Bone marrow (tissue), 2 donors: Measurements from ENCODE around the gene MYH10.
"Not testable (repeated sequence)": the region's sequence is repeated elsewhere in the genome, so short reads cannot be mapped to it uniquely, and the experiment has no call there.

ENCODE experiments used
- DNase-seq, 2 donors: peaks; one replicate each; lab custom pipeline; 2025; lab: John Stamatoyannopoulos, UW

The MYH10 gene

GRCh38 chr17:8630227-8630801 is at the start of gene MYH10:
Gene MYH10, minus strand, starts transcription at chr17:8630725. Its CDS starts 7,479 bp downstream, at chr17:8623246.
- no peak for DNase-seq

- no peak for DNase-seq
Observed at GRCh38 chr17:8679126-8679525, 48.6 kb upstream of the MYH10 start.

DNA sequence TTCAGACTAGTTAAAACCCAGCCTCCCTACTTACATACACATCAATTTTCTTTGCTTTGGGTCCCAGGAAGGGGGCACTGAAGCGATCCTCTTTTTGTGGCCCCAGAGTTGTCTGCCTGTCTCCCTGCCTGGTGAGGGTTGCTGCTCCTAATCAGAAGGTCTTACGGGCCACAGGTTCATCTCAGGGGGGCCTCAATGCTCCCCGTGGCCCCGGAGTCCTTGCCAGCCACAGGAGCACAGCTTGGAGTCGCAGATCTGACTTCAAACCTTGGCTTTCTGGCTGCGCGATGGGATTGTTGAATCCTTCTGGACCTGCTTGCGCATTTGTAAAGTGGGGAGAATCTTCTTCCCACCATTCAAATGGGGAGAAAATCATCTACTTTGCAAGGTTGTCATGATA is 44.8 kb upstream of the MYH10 start:
- no peak for DNase-seq

DNA sequence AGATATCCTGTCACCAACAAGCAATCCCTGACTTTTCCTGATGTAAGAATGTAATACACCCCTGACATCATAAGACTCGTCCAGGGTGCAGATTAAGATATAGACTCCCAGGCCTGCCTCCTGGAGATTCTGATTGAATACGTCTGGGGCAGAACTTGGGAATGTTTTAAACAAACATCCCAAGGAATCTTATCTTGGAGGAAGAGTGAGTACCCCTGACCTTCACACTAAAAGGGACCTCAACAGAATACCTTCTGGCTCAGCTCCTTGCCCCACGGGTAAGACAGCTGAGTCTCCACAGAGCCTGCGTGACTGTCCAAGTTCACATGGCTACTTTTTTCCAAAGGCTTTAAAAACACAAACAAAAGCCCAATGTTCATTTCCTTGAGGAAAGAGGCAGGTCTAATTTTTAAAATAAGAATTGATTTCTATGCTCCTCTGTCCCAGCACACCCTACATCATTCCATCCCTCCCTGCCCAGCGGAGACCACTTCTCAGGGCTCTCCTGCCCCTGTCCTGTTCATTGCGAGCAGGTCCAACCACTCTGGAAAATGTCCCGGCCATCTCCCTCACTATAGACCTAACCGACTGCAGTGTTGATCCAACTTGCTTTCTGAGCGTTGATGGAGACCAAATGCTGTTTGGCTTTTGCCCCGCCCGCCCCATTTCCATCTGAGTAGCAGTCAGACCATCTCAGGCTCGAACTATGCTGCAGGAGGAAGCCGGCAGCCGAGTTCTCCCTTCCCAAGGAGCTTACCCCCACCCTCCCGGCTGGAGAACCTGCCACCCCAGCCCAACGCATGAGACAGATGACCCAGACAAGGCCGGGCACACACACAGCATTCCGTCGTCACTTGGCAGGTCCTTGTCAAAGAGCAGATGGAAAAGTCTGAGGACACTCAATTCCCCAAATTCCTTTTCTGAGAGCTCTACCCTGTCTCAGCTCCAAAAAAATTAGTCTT is 44.1 kb upstream of the MYH10 start:
- DNase-seq, result no peak

DNA sequence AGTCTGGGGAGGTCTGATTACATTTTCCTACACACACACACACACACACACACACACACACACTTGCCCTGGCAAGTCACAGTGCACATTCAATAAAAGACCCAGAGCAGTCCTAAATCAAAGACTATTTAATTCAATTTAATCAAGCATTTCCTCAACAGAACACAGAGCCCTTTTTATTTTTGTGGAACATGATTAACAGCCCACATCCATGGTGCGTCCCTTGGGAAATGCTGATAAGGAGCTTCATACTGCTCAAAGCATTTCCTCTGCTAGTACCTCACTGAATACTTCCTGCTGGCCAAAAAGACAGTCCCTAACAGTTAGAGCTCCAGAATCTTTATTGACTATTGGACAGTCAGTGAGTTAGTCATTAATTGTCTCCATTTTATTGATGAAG is 43.1 kb upstream of the MYH10 start:
- no peak for DNase-seq

- DNase-seq, result no peak
Observed at GRCh38 chr17:8672326-8672725, 41.8 kb upstream of the MYH10 start.

- DNase-seq, result no peak
Observed at GRCh38 chr17:8670421-8670820, 39.9 kb upstream of the MYH10 start.

DNA sequence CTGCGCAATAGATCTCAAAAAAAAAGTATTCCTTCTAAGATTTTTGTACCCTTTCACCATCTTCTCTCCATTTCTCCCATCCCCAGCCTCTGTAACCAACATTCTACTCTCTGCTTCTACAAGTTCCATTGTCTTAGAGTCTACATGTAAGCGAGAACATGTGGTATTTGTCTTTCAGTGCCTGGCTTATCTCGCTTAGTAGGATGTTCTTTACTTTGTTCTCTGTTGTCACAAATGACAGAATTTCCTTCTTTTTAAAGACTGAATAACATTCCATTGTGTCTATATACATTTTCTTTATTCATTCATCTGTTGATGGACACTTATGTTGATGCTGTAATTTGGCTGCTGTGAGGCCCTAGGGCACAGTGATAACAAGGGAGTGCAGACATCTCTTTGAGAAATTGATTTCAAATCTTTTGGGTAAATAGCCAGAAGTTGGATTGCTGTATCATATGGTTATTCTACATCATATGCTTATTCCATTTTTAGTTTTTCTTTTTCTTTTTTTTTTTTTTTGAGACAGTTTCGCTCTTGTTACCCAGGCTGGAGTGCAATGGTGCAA is 37.7 kb upstream of the MYH10 start:
- no peak for DNase-seq

GRCh38 chr17:8667421-8667820 is 36.9 kb upstream of the MYH10 start:
- DNase-seq, result no peak

DNA sequence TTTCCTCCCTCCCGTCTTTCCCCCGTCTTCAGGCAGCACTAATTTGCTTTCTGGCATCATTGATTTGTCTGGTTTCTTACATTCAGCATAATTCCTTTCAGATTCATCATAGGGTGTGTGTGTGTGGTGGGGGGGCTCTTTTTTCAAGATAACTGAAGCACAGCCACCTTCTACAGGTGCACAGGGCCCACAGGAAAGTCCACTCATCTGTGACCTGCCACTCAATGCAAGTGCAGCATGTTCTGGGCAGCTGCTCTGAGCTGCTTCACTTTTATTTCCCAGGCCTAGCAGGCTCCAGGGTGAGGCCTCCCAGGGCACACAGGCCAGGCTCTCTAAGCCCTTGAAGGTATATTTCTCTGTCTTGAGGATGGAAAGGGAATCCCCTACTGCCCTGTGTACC is 35.2 kb upstream of the MYH10 start:
- DNase-seq, result no peak

DNA sequence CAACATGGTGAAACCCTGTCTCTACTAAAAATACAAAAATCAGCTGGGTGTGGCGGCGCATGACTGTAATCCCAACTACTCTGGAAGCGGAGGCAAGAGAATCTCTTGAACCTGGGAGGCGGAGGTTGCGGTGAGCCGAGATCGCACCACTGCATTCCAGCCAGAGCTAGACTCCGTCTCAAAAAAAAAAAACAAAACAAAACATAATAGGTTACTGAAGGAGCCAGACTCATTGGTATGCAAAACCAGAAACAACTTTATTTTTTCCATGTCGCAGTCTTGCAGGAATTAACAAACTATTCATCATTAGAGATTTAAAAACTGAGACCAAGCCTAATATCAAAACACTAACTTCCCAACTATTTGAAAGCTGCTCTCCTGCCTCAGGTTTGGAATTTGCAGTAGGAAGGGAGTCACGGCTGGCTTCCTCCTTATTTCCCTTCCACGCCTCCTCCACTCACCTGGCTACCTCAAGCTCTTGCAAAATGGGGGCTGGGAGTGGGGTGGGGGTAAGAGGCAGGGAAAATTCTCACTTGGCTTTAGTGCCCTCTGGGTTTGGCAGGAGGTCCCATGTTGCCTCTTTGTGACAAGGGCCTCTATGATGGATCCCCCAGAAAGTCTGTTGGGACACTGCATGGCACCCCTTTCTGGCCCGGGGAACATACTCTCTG is 34.1 kb upstream of the MYH10 start:
- no peak for DNase-seq

DNA sequence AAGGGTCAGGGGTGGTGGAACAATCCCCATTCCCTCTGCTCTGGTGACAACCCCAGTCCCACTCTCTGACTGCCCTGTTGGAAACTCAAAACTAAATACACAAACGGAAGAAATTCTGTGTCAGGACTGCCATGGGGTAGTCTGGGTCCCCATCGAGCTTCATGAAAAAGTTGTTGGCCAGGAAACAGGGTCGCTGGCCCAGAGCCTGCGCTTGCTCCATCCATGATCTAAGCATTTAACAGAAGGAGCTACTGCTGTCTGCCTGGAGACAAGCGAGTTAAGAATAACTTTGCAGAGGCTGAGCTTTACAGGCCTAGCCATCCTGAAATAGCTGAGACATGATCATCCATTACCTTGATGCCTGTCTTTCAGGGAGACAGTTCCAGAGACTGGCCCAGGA is 32.4 kb upstream of the MYH10 start:
- DNase-seq, result no peak

- DNase-seq, result no peak
Observed at GRCh38 chr17:8662076-8662831, 31.7 kb upstream of the MYH10 start.

DNA sequence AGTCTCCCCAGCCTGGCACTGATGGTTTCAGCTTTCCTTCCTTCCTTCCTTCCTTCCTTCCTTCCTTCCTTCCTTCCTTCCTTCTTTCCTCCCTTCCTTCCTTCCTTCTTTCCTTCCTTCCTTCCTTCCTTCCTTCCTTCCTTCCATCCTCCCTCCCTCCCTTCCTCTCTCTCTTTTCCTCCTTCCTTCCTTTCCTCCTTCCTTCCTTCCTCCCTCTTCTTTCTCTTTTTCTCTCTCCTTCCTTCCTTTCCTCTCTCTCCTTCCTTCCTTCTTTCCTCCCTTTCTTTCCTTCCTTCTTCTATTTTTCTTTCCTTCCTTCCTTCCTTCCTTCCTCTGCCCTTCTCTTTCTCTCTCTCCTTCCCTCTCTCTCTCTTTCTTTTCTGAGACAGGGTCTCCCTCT is 30.2 kb upstream of the MYH10 start:
- DNase-seq, result not testable (repeated sequence)

- no peak for DNase-seq
Observed at GRCh38 chr17:8659758-8660410, 29.4 kb upstream of the MYH10 start.

DNA sequence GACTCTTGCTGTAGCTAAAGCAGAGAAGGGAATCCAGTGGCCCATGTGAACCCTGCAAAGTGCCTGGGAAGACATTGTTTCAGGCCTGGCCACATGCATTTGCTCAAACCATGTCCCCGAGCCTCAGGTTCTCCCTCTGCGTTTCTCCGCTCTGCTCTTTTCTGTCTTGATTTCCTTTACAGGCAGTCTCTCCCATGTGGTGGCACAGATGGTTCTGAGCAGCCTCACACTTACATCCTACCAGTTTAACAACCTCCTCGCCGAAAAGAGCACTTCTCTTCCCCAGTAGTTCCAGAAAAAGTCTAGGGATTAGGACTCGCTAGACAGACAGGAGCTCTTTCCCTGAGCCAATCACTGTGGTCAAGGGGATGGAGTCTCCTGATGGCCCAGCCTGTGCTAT is 28.3 kb upstream of the MYH10 start:
- DNase-seq, result no peak

- DNase-seq, result no peak
Observed at GRCh38 chr17:8656693-8657092, 26.2 kb upstream of the MYH10 start.

DNA sequence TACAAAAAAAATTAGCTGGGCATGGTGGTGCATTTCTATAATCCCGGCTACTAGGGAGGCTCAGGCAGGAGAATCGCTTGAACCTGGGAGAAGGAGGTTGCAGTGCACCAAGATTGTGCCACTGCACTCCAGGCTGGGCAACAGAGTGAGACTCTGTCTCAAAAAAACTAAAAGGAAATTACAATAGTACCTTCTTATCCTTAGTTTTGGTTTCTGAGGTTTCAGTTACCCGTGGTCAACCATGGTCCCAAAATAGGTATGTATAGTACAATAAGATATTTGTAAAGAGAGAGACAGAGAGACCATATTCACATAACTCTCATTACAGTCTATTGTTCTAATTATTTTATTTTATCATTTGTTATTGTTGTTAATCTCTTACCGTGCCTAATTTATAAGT is 24.3 kb upstream of the MYH10 start:
- DNase-seq, result no peak

DNA sequence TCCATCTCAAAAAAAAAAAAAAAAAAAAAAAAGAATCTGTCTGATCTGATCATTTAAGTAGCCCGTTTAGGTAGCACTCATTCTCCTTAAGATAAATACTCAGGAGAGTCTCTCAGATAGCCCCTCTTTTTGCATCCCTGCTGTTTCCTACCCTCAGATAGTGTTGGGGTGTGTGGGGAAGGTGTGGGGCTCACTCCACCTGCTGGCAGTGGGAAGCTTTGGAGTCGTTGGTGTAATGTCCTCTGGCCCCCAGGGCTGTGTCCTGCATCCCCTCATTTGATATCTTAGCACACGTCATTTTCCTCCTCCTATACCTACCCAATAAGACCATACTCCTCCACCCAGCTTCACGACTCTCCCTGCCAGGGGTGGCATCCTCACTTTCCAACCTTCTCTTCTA is 20.5 kb upstream of the MYH10 start:
- DNase-seq, result no peak

DNA sequence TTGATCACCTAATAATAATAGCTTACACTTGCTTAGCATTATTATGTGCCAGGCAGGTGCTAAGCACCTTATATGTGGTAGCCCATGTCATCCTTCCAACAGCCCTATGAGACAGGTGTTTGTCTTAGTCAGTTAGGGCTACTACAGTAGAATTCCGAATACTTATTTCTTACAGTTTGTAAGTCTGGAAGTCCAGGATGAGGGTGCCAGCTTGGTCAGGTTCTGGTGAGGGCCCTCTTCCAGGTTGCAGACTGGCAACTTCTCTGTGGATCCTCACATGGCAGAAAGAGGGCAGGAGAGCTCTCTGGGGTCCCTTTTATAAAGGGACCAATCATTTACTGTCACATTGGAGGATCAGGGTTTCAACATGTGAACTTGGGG is 19.6 kb upstream of the MYH10 start:
- DNase-seq, result no peak
